Frontal cortex (tissue), 4 donors: ENCODE results near the gene UNC13B. TPM values are rescaled to one million over a fixed set of nuclear protein-coding genes. Genes with fewer than 3 reads are reported as not detected.

Experiments used
- DNase-seq, 2 donors: peaks; one replicate each; pipeline ENCODE4 v3.0.0; 2012; ENCODE audit warnings: low spot score in 2 of 2
- FAIRE-seq: peaks from 2 replicates; lab custom pipeline; 2012; peaks lifted over from hg19 to GRCh38; lab: Jason Lieb, UNC
- total RNA-seq: library from RNA; depleted of rRNA; stranded (reverse); fragments of >200 nt; gene quantifications from one replicate; pipeline ENCODE4 v1.2.3, GENCODE V29; 2014
- donor health status: control.
- donor health status: control.
- donor health status: control.

UNC13B gene
- total RNA-seq, 1 donor from 2014 or later, result 17.9 TPM

DNA sequence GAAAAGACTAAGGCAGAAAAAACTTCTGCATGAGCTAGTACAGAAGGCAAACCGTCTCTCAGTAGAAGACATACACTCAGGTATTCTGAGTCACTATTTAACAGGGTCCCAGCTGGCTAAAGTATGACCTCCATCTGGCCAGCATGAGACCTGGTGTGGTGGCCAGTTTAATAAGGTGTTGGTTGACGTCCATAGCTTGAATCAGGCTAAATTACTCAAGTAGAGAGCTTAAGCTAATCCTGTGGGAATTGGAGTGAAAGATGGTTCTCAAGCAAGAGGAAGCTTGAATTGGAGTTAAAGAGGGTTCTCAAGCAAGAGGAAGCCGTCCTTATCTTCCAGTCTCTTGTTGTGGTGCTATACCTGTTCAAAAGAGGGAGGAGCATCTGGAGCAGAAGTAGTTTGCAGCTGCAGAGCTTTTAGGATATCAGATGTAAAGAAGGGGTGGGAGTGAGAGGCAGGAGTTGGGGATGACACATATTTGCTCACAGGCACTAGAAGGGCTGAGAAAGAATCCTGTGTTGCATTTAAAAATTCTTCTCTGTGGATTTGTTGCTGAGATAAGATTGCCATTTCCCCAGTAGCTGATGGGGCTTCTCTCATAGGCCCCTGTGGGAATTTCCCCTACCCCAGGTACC lies 192.0 kb downstream of the UNC13B start:
- FAIRE-seq (no peak), DNase-seq (no peak)

DNA sequence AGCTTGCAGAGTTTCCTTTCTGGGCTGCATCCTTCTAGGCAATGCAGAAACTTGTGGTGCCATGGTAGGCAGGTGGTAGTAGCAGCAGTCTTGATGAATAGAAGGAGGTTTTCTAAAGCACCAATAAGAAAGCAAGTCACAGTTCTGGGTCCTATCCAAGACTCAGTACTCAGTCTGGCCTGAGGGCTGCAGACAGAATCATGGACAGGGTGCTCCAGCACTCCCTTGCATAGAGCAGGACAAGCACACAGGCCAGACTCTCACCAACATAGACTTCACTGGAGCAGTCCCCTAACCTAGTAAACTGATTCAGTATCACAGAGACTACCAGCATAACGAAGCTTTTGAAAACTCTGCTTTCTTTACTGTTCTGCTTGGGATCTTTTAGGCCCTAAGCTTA lies 194.1 kb downstream of the UNC13B start:
- FAIRE-seq, result no peak

DNA sequence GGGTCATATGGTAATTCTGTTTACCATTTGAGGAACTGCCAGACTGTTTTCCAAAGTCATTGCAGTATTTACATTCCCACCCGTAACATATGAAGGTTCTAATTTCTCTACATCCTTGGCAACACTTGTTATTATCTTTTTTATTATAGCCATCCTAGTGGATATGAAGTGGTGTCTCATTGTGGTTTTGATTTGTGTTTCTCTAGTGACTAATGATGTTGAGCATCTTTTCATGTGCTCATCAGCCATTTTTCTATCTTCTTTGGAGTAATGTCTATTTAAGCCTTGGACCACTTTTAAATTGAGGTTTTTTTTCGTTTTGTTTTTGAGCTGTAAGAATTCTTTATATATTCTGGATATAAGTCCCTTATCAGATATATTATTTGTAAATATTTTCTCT lies 195.3 kb downstream of the UNC13B start:
- DNase-seq (no peak), FAIRE-seq (no peak)

More for the DNA sequence above, 194.1 kb downstream of the UNC13B start:
- DNase-seq, result no peak

DNA sequence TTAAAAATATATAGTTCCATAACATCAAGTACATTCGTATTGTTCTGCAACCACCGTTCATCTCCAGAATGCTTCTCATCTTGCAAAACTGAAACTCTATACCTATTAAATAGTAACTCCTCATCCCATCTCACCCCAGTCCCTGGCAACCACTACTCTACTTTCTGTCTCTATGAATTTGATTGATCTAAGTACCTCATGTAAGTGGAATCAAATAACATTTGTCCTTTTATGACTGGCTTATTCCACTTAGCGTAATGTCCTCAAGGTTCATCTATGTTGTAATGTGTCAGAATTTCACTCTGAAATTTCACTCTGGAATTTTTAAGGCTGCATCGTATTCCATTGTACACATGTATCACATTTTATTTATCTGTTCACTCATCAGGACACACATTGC lies 196.0 kb downstream of the UNC13B start:
- DNase-seq, result no peak
- no peak for FAIRE-seq

DNA sequence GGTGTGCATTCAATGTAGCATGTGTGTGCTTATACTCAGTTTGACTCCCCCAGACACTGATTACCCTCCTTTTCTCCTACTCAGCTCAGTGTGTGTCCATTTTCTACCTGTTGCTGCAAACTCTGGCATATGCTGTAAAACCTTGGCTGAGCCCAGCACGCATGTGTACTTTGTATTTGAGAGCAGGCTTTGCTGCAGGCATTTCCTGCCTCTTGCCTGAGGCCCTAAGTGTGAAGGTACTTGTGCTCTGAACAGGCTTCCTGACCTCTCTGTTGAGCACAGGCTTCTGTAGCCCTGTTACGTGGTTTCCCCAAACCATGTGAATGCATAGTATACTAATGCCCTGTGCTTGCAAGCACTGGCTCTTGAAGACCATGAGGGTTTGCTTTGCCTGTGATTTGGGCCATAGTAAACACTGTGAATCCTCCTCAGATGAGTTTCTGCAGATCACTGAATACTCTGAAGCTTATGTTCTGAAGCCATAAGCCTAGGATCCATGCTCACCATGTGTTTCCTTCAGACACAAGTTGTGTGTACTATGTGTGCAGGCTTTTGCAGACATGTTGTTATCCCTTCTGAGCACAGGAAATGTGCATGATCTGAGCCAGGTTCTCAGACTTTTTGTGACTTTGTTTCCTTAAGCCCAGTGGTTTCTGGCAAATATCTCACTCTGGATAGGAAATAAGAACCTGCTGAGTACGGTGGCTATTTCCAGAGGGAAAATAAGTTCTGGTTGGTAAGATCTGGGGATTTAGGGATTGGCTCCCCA lies 203.2 kb downstream of the UNC13B start:
- no peak for FAIRE-seq
- DNase-seq, result no peak

DNA sequence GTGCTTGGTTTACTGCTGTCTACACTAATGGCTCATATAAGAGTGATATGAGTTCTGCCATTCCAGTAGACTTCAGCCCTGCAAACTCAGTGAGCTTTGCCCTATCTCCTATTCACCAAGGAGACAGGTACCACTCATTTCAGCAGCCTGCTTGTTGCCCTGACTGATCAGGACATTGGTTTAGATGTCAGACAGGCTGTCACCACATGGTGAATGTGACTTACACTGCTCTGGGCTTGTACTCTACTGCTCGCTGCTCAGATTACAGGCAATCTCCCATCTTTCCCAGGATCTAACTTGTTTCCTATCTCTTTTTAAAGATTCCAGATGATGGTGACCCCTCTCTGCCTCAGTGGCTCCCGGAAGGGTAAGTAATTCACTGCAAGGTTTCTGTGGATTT lies 204.8 kb downstream of the UNC13B start:
- DNase-seq (no peak), FAIRE-seq (no peak)

DNA sequence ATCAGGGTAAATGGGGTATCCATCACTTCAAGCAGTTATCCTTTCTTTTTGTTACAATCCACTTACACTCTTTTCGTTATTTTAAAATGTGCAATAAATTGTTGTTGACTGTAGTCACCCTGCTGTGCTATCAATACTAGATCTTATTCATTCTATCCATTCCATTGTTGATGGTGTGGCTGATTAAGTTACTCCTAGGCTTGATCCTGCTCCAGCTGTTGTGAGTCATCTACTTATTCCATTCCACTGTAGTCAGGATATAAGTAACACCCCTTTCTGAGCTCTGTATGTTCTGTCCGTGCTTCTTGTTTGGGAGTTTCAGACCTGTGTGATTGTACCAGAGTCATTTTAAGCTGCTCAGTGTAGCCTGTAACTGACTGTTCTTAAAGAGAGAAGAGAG lies 205.6 kb downstream of the UNC13B start:
- no peak for DNase-seq

DNA sequence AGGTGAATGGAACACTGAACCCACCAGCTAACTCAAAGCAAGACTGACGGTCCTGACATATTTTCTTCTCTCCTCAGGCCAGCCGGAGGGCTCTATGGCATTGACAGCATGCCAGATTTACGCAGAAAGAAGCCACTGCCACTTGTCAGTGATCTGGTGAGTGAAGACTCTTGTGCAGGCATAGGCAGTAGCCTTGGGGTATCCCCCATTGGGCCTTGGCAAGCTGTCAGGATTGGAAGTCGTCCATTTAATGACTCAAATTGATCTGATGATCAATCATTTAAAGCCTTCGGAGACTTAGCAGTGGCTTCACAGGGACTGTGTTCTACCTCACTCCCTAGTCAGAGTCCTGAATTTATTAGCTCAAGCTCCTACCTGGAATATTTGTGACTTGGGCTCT lies 208.4 kb downstream of the UNC13B start:
- no peak for DNase-seq
- no peak for FAIRE-seq

More for the DNA sequence above, 205.6 kb downstream of the UNC13B start:
- FAIRE-seq, result no peak

DNA sequence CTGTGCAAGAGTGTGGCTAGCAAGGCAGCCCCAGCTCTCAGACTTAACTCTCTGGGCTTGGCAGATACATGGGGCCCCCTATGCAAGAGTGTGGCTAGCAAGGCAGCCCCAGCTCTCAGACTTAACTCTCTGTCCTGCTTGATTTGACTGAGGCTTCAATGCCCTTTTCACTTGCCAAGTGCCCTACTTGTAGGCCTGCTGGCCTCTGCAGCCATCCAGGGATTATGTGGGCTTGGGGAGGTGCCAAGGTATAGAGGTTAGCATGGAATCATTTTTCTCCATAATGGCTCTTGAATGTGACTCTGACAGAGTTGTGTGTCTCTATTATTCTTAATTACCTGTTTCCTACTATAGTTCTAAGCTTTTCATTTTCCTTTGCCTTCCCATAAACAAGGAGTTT lies 212.6 kb downstream of the UNC13B start:
- DNase-seq, result no peak
- no peak for FAIRE-seq

DNA sequence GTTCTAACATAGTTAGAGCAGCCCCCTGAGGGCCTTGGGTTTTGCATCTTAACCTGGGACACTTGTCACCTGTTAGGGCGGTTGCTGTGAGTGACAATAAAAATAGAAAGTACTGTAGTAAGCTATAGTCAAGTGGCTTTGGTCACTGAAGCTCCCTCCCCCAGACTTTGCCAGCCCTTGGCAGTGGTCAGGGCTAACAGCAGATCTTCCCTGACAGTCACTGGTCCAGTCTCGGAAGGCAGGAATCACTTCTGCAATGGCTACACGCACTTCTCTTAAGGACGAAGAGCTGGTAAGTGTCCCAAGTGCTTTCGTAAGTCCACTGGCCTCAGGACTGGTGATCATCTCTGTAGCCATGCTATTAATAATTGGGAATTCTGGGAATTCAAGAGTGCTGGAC lies 213.1 kb downstream of the UNC13B start:
- DNase-seq (no peak), FAIRE-seq (no peak)

DNA sequence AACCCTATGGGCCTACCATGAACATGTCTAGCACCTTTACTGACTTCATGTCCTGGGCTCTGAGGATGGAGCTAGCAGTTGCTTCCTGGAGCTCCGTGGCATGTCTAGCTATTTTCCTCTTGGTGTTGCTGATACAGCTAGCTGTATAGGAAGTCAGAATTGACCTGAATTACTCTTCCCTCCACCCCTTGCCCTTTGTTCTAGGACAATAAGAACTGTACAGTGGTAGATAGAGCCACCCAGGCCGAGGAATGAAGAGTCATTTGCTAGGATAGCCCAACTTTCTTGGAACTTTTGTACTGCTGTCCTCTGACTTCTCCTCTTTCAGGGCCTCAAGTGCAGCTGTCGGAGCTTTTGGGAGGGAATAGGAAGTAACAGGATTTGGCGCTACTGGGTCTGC lies 218.2 kb downstream of the UNC13B start:
- FAIRE-seq (no peak), DNase-seq (no peak)

DNA sequence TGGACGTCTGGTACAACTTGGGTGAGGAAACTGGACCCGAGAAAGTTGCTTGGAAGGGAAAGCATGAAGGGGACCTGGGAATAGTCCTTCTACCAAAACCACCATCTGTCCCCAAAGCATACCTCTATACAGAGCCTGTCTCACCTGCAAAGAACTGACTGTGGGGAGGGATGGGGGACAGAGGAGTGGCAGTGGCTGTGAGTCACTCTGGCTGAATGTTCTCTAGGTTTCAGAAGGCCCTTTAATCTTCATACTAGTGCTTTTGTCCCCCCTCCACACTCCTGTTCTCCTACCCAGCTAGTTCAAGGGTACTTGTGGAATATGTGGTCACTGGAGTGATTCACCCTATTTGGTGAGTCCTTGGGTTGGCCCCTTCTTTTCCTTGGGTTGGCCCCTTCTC lies 218.8 kb downstream of the UNC13B start:
- FAIRE-seq, result no peak
- DNase-seq, result no peak

DNA sequence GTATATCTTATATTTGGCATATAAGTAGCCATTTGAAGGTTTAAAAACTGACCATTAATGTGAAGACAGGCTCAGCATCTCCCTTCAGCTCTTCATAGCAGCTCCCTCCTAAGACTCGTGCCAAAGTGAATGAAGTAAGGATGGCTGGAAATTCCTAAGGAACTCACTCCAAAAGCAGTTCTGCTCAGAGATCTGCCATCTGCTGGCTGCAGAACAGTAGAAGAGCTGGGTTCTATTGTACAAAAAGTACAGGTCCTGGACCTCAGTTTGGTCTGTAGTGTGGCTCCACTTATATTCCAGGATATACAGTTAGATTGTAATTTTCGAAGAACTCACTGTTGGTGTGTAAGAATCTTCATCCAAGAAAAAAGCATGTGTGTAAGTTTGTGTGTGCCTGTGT lies 223.2 kb downstream of the UNC13B start:
- DNase-seq (peak; percentile 6 to 20), FAIRE-seq (no peak)

DNA sequence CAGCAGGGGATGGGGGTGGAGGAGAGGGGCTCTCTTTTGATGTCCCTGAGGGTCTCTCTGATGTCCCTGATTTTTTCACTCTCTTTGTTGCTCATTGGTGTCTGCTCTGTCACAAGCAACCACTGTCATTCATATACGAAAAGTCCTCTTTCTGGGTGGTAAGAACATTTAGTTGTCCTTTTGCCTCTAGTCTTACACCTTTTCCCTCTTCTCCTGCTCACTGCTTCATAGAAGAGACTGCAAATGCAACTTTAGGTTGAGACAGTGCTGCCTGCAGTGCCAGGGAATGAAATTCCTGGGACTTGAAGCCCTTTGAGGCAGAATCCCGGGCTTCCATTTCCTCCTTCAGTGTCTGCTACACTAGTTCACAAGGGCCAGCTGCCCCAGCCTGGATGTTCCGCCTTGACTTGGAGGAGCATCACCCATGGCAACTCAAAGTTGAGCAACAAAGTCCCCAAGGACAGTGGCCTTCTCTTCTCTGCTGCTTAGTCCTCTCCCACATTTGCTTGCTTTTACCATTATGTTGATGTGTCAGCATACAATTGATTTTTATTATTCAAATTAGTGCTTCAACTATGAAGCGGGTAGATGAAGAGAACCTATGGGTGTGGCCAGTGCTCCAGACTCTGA lies 233.4 kb downstream of the UNC13B start:
- FAIRE-seq (no peak), DNase-seq (no peak)

DNA sequence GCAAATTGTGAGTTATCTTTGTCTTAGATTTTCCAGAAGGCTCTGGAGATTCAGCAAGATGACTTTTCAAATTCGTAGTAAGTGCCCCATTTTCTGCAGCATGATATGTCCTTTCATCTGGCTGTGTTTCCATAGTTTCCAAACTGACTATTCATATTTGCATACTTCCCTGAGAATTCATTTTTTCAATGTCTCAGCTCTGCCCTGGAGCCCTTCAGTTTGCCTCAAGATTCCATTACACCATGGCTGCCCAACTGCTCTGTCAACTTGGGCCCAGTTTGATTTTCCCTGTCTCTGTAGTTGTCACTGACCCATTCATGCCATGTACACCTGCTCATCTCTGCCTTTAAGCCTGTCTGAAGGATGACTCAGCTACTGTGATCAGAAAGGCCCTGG lies 233.9 kb downstream of the UNC13B start:
- DNase-seq (no peak), FAIRE-seq (no peak)

DNA sequence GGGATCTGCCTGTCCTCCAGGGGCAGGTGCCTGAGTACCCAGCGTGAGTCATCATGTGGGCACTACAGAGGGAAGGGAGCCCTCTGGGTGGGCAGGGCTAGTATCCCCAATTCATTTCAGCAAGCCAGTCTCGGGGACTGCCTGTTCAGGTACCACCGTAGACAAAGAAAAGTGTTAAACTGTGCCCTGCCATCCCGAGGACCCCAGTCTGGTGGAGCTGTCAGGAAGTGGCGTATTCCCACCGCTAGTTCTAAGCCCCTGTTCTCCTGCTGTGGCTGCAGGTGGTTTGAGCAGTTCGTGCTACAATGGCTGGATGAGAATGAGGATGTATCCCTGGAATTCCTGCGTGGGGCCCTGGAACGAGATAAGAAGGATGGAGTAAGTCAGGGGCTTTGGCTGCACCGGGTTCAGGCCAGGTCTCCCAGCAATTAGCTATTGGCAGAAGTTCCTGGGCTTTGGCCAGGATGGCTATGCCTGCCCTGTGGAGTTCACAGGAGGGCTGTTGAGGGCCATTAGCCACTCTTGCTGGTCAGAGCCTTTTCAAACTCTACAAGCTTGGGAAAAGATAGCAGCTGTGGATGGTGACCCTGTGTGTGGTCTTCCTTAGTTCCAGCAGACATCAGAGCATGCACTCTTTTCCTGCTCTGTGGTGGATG lies 234.9 kb downstream of the UNC13B start:
- FAIRE-seq (no peak), DNase-seq (no peak)

DNA sequence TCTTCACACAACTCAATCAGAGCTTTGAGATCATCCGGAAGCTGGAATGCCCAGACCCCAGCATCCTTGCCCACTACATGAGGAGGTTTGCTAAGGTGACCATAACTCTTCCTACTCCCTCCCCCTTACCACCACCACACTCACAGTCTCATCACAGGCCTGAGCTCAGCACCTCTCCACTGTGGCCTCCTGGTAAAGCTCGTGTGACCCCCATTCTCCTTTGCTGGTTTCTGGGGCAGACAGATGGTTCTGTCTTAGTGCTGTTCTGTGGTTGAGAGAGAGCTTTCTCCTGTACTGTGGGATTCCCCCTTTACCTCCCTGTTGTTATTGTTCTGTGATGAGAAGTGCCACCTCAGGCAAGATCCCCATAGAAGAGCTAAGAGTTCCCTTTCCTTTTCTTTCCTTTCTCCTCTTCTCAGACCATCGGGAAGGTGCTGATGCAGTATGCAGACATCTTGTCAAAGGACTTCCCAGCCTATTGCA lies 235.4 kb downstream of the UNC13B start:
- DNase-seq (no peak), FAIRE-seq (no peak)

DNA sequence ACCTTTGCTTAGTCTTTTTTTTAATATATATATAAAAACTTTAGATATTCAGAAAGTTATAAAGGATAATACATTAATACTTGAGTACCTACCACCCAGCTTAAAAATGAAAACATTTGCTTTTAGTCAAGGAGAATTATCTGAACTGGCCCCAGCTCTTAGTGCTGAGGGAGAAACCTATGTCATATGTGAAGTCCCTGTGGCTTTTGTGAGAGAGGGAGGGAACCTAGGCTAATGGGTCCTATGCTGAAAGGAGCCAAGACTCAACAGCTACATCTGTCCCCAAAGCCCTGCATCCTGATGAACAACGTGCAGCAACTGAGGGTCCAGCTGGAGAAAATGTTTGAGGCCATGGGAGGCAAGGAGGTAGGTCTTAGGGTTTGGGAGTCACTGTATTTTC lies 236.1 kb downstream of the UNC13B start:
- FAIRE-seq (no peak), DNase-seq (no peak)

DNA sequence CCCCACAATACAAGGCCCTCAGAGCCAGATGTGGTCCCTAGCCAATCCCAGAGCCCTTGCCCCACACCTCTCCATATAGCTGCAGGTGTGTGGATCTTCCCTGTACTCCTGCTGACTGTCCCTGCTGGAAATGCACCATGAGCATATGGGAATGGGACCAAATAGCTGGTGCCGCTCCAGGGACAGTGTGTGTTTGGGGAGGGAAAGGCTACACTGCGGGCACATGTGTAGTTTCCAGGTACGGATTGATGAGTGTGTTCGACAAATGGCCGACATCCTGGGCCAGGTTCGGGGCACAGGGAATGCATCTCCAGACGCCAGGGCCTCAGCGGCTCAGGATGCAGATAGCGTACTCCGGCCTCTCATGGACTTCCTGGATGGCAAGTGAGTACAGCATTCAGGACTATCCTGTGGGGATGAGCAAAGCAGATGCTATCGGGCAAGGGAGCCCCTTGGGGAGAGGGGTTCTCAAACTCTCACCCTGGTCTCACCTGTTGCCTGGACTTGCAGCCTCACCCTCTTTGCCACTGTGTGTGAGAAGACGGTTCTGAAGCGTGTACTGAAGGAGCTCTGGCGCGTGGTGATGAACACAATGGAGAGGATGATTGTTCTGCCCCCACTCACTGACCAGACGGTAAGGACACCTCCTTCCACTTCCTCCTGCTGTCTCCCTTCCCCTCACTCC lies 237.0 kb downstream of the UNC13B start:
- no peak for DNase-seq
- no peak for FAIRE-seq

DNA sequence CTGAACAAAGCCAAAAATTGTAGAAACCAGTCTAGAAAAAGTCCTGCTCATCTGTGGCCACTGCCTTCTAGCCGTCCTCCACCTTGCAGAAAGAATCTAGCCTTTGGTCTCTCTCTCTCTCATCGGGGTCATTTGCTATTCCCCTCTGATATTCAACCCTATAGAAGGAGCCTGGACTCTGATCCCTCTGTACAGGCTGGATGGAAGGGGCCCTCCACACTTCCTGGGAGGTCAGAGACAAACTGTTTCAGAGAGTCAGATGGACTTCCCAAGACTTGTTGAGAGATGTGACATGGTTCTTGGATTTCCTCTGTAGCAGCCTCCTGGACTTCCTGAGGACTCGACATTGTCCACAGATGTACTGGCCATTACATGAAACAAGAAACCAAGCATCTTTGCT lies 243.1 kb downstream of the UNC13B start:
- DNase-seq (no peak), FAIRE-seq (no peak)
